ENCODE data around the gene CACNG4. TPM values are rescaled to one million over a fixed set of nuclear protein-coding genes. Genes with fewer than 3 reads are reported as not detected.

CACNG4 gene
- total and polyA plus RNA-seq, 4 donors = 2.3 to 9.4 (median 4.1) TPM

- ATAC-seq (ENCODE audit: insufficient read depth, low FRiP score) (no peak), DNase-seq (no peak)
- Histone ChIP-seq H3K4me3 (no peak overlapping the region), H3K4me1 (ENCODE audit: control insufficient read depth in 5 of 5, insufficient read depth in 5 of 5, low read length in 5 of 5) (no peaks in the 10 kb centered on the region), H3K9me3 (ENCODE audit: control insufficient read depth in 4 of 4, insufficient read depth in 3 of 4, low read length in 3 of 4) (peaks cover 0 to 4% (median 0%) of the 10 kb centered on the region in 4 donors), H3K36me3 (ENCODE audit: control insufficient read depth in 4 of 4, insufficient read depth in 4 of 4, low read length in 4 of 4) (no peaks in the 10 kb centered on the region), H3K27me3 (ENCODE audit: control insufficient read depth in 3 of 3, insufficient read depth in 3 of 3, low read length in 2 of 3) (no peaks in the 10 kb centered on the region), H3K9ac (ENCODE audit: insufficient read depth in 1 of 2, low read length in 2 of 2) (no peak overlapping the region), H3K27ac (ENCODE audit: low read depth in 1 of 2, low read length in 1 of 2) (no peak overlapping the region)
- WGBS, 2 donors = 56 to 65% methylated on average over 11 of the region's 11 CpGs
- no peak for TF ChIP-seq CTCF (IDR thresholded peaks at IDR 0.05; ENCODE audit: control extremely low read depth, extremely low read depth)
Measured at GRCh38 chr17:67041941-67042899, 77.7 kb downstream of the CACNG4 start.

GRCh38 chr17:67043283-67043682, 78.8 kb downstream of the CACNG4 start:
- Histone ChIP-seq H3K27me3 (ENCODE audit: control insufficient read depth in 3 of 3, insufficient read depth in 3 of 3, low read length in 2 of 3) (no peaks in the 10 kb centered on the region), H3K9me3 (ENCODE audit: control insufficient read depth in 4 of 4, insufficient read depth in 3 of 4, low read length in 3 of 4) (peaks cover 0 to 6% (median 6%) of the 10 kb centered on the region in 4 donors), H3K36me3 (ENCODE audit: control insufficient read depth in 4 of 4, insufficient read depth in 4 of 4, low read length in 4 of 4) (no peaks in the 10 kb centered on the region), H3K27ac (ENCODE audit: low read depth in 1 of 2, low read length in 1 of 2) (no peak overlapping the region), H3K4me3 (no peak overlapping the region), H3K4me1 (ENCODE audit: control insufficient read depth in 5 of 5, insufficient read depth in 5 of 5, low read length in 5 of 5) (no peaks in the 10 kb centered on the region), H3K9ac (ENCODE audit: insufficient read depth in 1 of 2, low read length in 2 of 2) (no peak overlapping the region)
- DNase-seq = no peak
- no peak for TF ChIP-seq CTCF (IDR thresholded peaks at IDR 0.05; ENCODE audit: control extremely low read depth, extremely low read depth)
- ATAC-seq (ENCODE audit: insufficient read depth, low FRiP score) = no peak
- 86 to 88% methylated on average over 12 of the region's 12 CpGs for WGBS, 2 donors

- no peak within 1 kb of the TSS for H3K4me3 ChIP-seq
- no peak within 1 kb of the TSS for H3K9ac ChIP-seq (ENCODE audit: insufficient read depth in 1 of 2, low read length in 2 of 2)
- no peaks in the 10 kb centered on the region for H3K27me3 ChIP-seq (ENCODE audit: control insufficient read depth in 3 of 3, insufficient read depth in 3 of 3, low read length in 2 of 3)
- ATAC-seq (ENCODE audit: insufficient read depth, low FRiP score) (no peak), DNase-seq (no peak)
- H3K9me3 ChIP-seq (ENCODE audit: control insufficient read depth in 4 of 4, insufficient read depth in 3 of 4, low read length in 3 of 4) = peaks cover 0 to 13% (median 6%) of the 10 kb centered on the region in 4 donors
- WGBS, 2 donors = 90 to 94% methylated on average over 32 of the region's 32 CpGs
- H3K4me1 ChIP-seq (ENCODE audit: control insufficient read depth in 5 of 5, insufficient read depth in 5 of 5, low read length in 5 of 5) = no peaks in the 10 kb centered on the region
- no peak within 1 kb of the TSS for H3K27ac ChIP-seq (ENCODE audit: low read depth in 1 of 2, low read length in 1 of 2)
- TF ChIP-seq CTCF (IDR thresholded peaks at IDR 0.05; ENCODE audit: control extremely low read depth, extremely low read depth) = no peak
- no peaks in the 10 kb centered on the region for H3K36me3 ChIP-seq (ENCODE audit: control insufficient read depth in 4 of 4, insufficient read depth in 4 of 4, low read length in 4 of 4)
Measured at GRCh38 chr17:67044016-67044772, 79.7 kb downstream of the CACNG4 start, which contains the start of gene CACNG1. Gene CACNG1 (plus strand): TSS chr17:67044554. CDS start chr17:67044661, 107 bp downstream.

Data from lung (tissue), 12 donors.